Stomach (tissue), 9 donors: Measurements from ENCODE around the gene NR1I3. TPM values are rescaled to one million over a fixed set of nuclear protein-coding genes. Genes with fewer than 3 reads are reported as not detected.

Experiments used
- DNase-seq, 2 donors: peaks; one replicate each; pipeline versions ENCODE4 v3.0.0 to v3.0.0-alpha.2; 2013 to 2019
- H3K27ac ChIP-seq, 5 donors: fragments of 200-600 bp in 4 of 5; sonication (generic) in 4 of 5; one replicate each; pipeline ENCODE4 v1.5.1; 2013 to 2019; ENCODE audit warnings: mild to moderate bottlenecking in 1 of 5, moderate library complexity in 1 of 5
- H3K27me3 ChIP-seq, 3 donors: fragments of 200-600 bp; sonication (generic); one replicate each; pipeline ENCODE4 v1.5.1; 2017 to 2019; ENCODE audit warnings: mixed run types in 1 of 3
- H3K36me3 ChIP-seq, 4 donors: fragments of 200-600 bp; sonication (generic); 1 replicate in 3 of 4; 2 replicates in 1 of 4; pipeline ENCODE4 v1.5.1; 2016 to 2019
- H3K4me1 ChIP-seq, 4 donors: fragments of 200-600 bp; sonication (generic); one replicate each; pipeline ENCODE4 v1.5.1; 2016 to 2019
- H3K4me3 ChIP-seq, 4 donors: fragments of 200-600 bp; sonication (generic) in 3 of 4; one replicate each; pipeline ENCODE4 v1.5.1; 2016 to 2019; ENCODE audit warnings: mild to moderate bottlenecking in 1 of 4
- H3K9me3 ChIP-seq, 4 donors: fragments of 200-600 bp; sonication (generic); one replicate each; pipeline ENCODE4 v1.5.1; 2016 to 2019
- CTCF ChIP-seq, 7 experiments: fragments of 450-650 bp in 4 of 7; fragments of 200-600 bp in 3 of 7; sonication (generic) in 3 of 7; IDR thresholded peaks; one replicate each; pipeline ENCODE4 v1.5.1; 2016 to 2019; ENCODE audit warnings: antibody characterized with exemption in 7 of 7, control low read depth in 2 of 7, mild to moderate bottlenecking in 1 of 7
- EP300 ChIP-seq: sonication (generic); formaldehyde crosslinking; IDR thresholded peaks from one replicate; pipeline ENCODE4 v1.6.1; 2017; ENCODE audit warnings: antibody characterized with exemption
- POLR2A ChIP-seq, 4 donors: fragments of 450-650 bp; IDR thresholded peaks; one replicate each; pipeline ENCODE4 v1.6.1; 2016; ENCODE audit warnings: antibody characterized with exemption in 4 of 4, control low read depth in 2 of 4, mild to moderate bottlenecking in 1 of 4, moderate library complexity in 1 of 4
- POLR2AphosphoS5 ChIP-seq, 3 donors: sonication (generic); formaldehyde crosslinking; IDR thresholded peaks; one replicate each; pipeline ENCODE4 v1.6.1; 2016; ENCODE audit warnings: antibody characterized with exemption in 3 of 3
- WGBS, 5 donors: extraction: QIAGEN DNeasy Blood & Tissue Kit in 3 of 5; methylation state at CpG; one replicate each; pipeline versions ENCODE4 v1.1.5 to v1.1.7; 2013 to 2018; 5-methylcytosine and 5-hydroxymethylcytosine counted together
- intact Hi-C: fragments of 100-400 bp; cut with DNase I; formaldehyde crosslinking; loops from one replicate; pipeline ENCODE4 v1.15.1; 2023; ENCODE audit warnings: low total_unique reads
- polyA plus RNA-seq, 3 donors: library from polyadenylated mRNA; stranded (reverse); fragments of 200-250 nt; gene quantifications; one replicate each; pipeline ENCODE4 v1.2.3, GENCODE V29; 2013
- total RNA-seq, 5 donors: library from RNA; depleted of rRNA; stranded (reverse); fragments of >200 nt; gene quantifications; one replicate each; pipeline versions ENCODE4 v1.1.0 to v1.2.3, GENCODE V29; 2014 to 2016
- donor health status: healthy with polysubstance abuse.
- donor health status: Bipolar disorder and iron deficiency.
- donor health status: healthy.

NR1I3 gene
- total and polyA plus RNA-seq, 8 donors, result 0.55 TPM; not detected in 7

GRCh38 chr1:161230762-161231161 is 7.2 kb downstream of the NR1I3 start:
- no peak for DNase-seq
- no peak for TF ChIP-seq CTCF (IDR thresholded peaks at IDR 0.05)
- no peaks in the 10 kb centered on the region for H3K27me3 ChIP-seq
- 93 to 97% (median 94%) methylated on average over 7 of the region's 7 CpGs for WGBS, 5 donors
- intact Hi-C loops, result no loop called here
- no peak overlapping the region for H3K4me3 ChIP-seq
- no peaks in the 10 kb centered on the region for H3K9me3 ChIP-seq
- peaks cover 20 to 37% (median 29%) of the 10 kb centered on the region in 4 donors for H3K36me3 ChIP-seq
- peaks cover 11 to 24% (median 22%) of the 10 kb centered on the region in 4 donors for H3K4me1 ChIP-seq
- H3K27ac ChIP-seq, result no peak overlapping the region

- Histone ChIP-seq H3K4me3 (no peak overlapping the region), H3K36me3 (peaks cover 20 to 37% (median 29%) of the 10 kb centered on the region in 4 donors), H3K27ac (no peak overlapping the region), H3K9me3 (no peaks in the 10 kb centered on the region), H3K27me3 (no peaks in the 10 kb centered on the region), H3K4me1 (peaks cover 16 to 31% (median 29%) of the 10 kb centered on the region in 4 donors)
- intact Hi-C loops, result loop anchor here (5.0 kb wide), 1 partner anchor 152 kb away; no protein-coding TSS in a partner anchor
- WGBS, 5 donors, result 50 to 76% (median 62%) methylated on average over 3 of the region's 3 CpGs
- no peak for DNase-seq
- TF ChIP-seq POLR2A (IDR thresholded peaks at IDR 0.05) (no peak), EP300 (no peak), POLR2AphosphoS5 (IDR thresholded peaks at IDR 0.05) (no peak), CTCF (IDR thresholded peaks at IDR 0.05) (no peak)
Measured at GRCh38 chr1:161229896-161230295, 8.1 kb downstream of the NR1I3 start.

GRCh38 chr1:161228032-161228431 is 10.0 kb downstream of the NR1I3 start:
- peaks cover 20 to 37% (median 29%) of the 10 kb centered on the region in 4 donors for H3K36me3 ChIP-seq
- H3K27me3 ChIP-seq, result no peaks in the 10 kb centered on the region
- no peak for DNase-seq
- intact Hi-C loops, result loop anchor here (5.0 kb wide), 1 partner anchor 154 kb away; no protein-coding TSS in a partner anchor
- H3K9me3 ChIP-seq, result no peaks in the 10 kb centered on the region
- H3K4me3 ChIP-seq, result peak overlapping the region in 2 of 4 donors; percentile 75 to 82
- peaks cover 16 to 42% (median 29%) of the 10 kb centered on the region in 4 donors for H3K4me1 ChIP-seq
- 83 to 98% (median 93%) methylated on average over 6 to 7 of the region's 7 CpGs for WGBS, 5 donors
- peak overlapping the region in 2 of 5 donors; percentile 15 to 79 for H3K27ac ChIP-seq
- TF ChIP-seq POLR2AphosphoS5 (IDR thresholded peaks at IDR 0.05), result no peak
- no peak for TF ChIP-seq CTCF (IDR thresholded peaks at IDR 0.05)
- TF ChIP-seq POLR2A (IDR thresholded peaks at IDR 0.05), result no peak
- no peak for TF ChIP-seq EP300

- peaks cover 20 to 37% (median 29%) of the 10 kb centered on the region in 4 donors for H3K36me3 ChIP-seq
- intact Hi-C loops, result loop anchor here (5.0 kb wide), 1 partner anchor 155 kb away; no protein-coding TSS in a partner anchor
- H3K27me3 ChIP-seq, result no peaks in the 10 kb centered on the region
- DNase-seq, result peak; percentile 88 to 91
- WGBS, 5 donors, result 36 to 46% (median 41%) methylated on average over 11 of the region's 11 CpGs
- TF ChIP-seq EP300 (no peak), CTCF (IDR thresholded peaks at IDR 0.05) (peak in 5 of 7 experiments; percentile 75 to 95 (median 90))
- no peaks in the 10 kb centered on the region for H3K9me3 ChIP-seq
- peak overlapping the region in 3 of 5 donors; percentile 15 to 84 (median 79) for H3K27ac ChIP-seq
- peak overlapping the region in 3 of 4 donors; percentile 13 to 82 (median 75) for H3K4me3 ChIP-seq
- H3K4me1 ChIP-seq, result peaks cover 16 to 42% (median 29%) of the 10 kb centered on the region in 4 donors
Measured at GRCh38 chr1:161227196-161227871, 10.7 kb downstream of the NR1I3 start.
